Chondrocyte (in vitro differentiated cells): Measurements from ENCODE around the gene CPB2. TPM values are rescaled to one million over a fixed set of nuclear protein-coding genes. Genes with fewer than 3 reads are reported as not detected.

Experiments used
- DNase-seq: peaks from one replicate; pipeline ENCODE4 v3.0.0; 2021; ENCODE audit warnings: mixed read lengths, low spot score
- H3K27ac Mint-ChIP-seq: one replicate; pipeline ENCODE4 v1.8.0; 2021; ENCODE audit warnings: mild to moderate bottlenecking, moderate library complexity, mixed read lengths; ENCODE audit not compliant: unreplicated experiment
- H3K27me3 Mint-ChIP-seq: 2 replicates; pipeline ENCODE4 v1.8.0; 2021; ENCODE audit warnings: low read depth, mixed read lengths
- H3K36me3 Mint-ChIP-seq: 2 replicates; pipeline ENCODE4 v1.8.0; 2021; ENCODE audit warnings: low read depth, mixed read lengths
- H3K4me1 Mint-ChIP-seq: 2 replicates; pipeline ENCODE4 v1.8.0; 2021; ENCODE audit warnings: low read depth, mild to moderate bottlenecking, mixed read lengths
- H3K4me3 Mint-ChIP-seq: one replicate; pipeline ENCODE4 v1.8.0; 2021; ENCODE audit warnings: mild to moderate bottlenecking, moderate library complexity, mixed read lengths; ENCODE audit not compliant: unreplicated experiment
- H3K9me3 Mint-ChIP-seq: 2 replicates; pipeline ENCODE4 v1.8.0; 2021; ENCODE audit warnings: low read depth, mixed read lengths
- CTCF ChIP-seq: fragments of 200-600 bp; sonication (generic); IDR thresholded peaks from 2 replicates; pipeline ENCODE4 v1.5.0; 2021; ENCODE audit warnings: antibody characterized with exemption, mild to moderate bottlenecking, moderate library complexity
- total RNA-seq: library from RNA; stranded (reverse); gene quantifications from 3 replicates; pipeline ENCODE4 v1.2.1, GENCODE V29; 2021

The CPB2 gene
- total RNA-seq, 1 donor from 2014 or later = not detected

GRCh38 chr13:46146898-46147297, 42.1 kb upstream of the CPB2 start:
- no peak for DNase-seq
- peaks cover 4% of the 10 kb centered on the region for H3K27me3 Mint-ChIP-seq
- H3K27ac Mint-ChIP-seq = no peak overlapping the region
- H3K9me3 Mint-ChIP-seq = no peaks in the 10 kb centered on the region
- no peak overlapping the region for H3K4me3 Mint-ChIP-seq
- peak; percentile 65 for TF ChIP-seq CTCF
- peaks cover 4% of the 10 kb centered on the region for H3K4me1 Mint-ChIP-seq
- H3K36me3 Mint-ChIP-seq = no peaks in the 10 kb centered on the region

GRCh38 chr13:46145950-46146349, 41.1 kb upstream of the CPB2 start:
- Mint-ChIP-seq H3K27me3 (peaks cover 4% of the 10 kb centered on the region), H3K9me3 (no peaks in the 10 kb centered on the region), H3K36me3 (no peaks in the 10 kb centered on the region), H3K27ac (no peak overlapping the region), H3K4me1 (peaks cover 4% of the 10 kb centered on the region), H3K4me3 (no peak overlapping the region)
- no peak for TF ChIP-seq CTCF
- DNase-seq = no peak

GRCh38 chr13:46145135-46145534, 40.3 kb upstream of the CPB2 start:
- no peak overlapping the region for H3K4me3 Mint-ChIP-seq
- no peak for TF ChIP-seq CTCF
- H3K36me3 Mint-ChIP-seq = no peaks in the 10 kb centered on the region
- H3K27me3 Mint-ChIP-seq = peaks cover 4% of the 10 kb centered on the region
- peaks cover 3% of the 10 kb centered on the region for H3K4me1 Mint-ChIP-seq
- H3K9me3 Mint-ChIP-seq = no peaks in the 10 kb centered on the region
- DNase-seq = no peak
- H3K27ac Mint-ChIP-seq = no peak overlapping the region

GRCh38 chr13:46143184-46143701, 38.4 kb upstream of the CPB2 start:
- no peak for DNase-seq

GRCh38 chr13:46142776-46143175, 37.9 kb upstream of the CPB2 start:
- H3K27me3 Mint-ChIP-seq = no peaks in the 10 kb centered on the region
- no peak overlapping the region for H3K4me3 Mint-ChIP-seq
- no peaks in the 10 kb centered on the region for H3K4me1 Mint-ChIP-seq
- no peaks in the 10 kb centered on the region for H3K9me3 Mint-ChIP-seq
- no peaks in the 10 kb centered on the region for H3K36me3 Mint-ChIP-seq
- no peak overlapping the region for H3K27ac Mint-ChIP-seq
- no peak for DNase-seq
- TF ChIP-seq CTCF = no peak

More at GRCh38 chr13:46143184-46143701, 38.4 kb upstream of the CPB2 start:
- no peak overlapping the region for H3K4me3 Mint-ChIP-seq
- no peak overlapping the region for H3K27ac Mint-ChIP-seq
- H3K36me3 Mint-ChIP-seq = no peaks in the 10 kb centered on the region
- no peaks in the 10 kb centered on the region for H3K4me1 Mint-ChIP-seq
- no peaks in the 10 kb centered on the region for H3K9me3 Mint-ChIP-seq
- no peaks in the 10 kb centered on the region for H3K27me3 Mint-ChIP-seq
- no peak for TF ChIP-seq CTCF
